ENCODE results near the gene TNIP3. TPM values are rescaled to one million over a fixed set of nuclear protein-coding genes. Genes with fewer than 3 reads are reported as not detected.

Gene TNIP3
- total and polyA plus RNA-seq, 9 of the 15 experiments (the other 6 are each of a cell fraction or from before 2014, with no cell fraction given), result 0.14 TPM; not detected in 8

DNA sequence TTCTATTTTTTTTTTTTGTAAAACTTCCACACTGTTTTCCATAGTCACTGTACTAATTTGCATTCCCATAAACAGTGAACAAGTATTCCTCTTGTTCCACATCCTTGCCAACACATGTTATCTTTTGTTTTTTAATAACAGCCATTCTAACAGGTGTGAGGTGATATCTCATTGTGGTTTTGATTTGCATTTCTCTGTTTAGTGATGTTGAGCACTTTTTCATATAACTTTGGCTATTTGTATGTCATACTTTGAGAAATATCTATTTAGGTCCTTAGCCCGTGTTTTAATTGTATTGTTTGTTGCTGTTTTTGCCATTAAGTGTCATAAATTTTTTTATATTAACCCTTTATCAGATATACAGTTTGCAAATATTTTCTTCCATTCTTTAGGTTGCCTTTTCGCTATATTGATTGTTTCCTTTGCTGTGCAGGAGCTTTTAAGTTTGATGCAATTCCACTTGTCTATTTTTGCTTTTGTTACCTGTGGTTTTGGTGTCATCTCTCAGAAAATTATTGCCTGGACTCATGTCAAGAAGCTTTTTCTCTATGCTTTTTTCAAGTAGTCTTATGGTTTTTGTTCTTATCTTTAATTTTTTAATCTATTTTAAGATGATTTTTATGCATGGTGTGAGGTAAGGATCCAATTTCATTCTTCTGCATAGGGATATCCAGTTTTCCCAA is 63.9 kb downstream of the TNIP3 start (continued):
- TF ChIP-seq, protein P1, sequence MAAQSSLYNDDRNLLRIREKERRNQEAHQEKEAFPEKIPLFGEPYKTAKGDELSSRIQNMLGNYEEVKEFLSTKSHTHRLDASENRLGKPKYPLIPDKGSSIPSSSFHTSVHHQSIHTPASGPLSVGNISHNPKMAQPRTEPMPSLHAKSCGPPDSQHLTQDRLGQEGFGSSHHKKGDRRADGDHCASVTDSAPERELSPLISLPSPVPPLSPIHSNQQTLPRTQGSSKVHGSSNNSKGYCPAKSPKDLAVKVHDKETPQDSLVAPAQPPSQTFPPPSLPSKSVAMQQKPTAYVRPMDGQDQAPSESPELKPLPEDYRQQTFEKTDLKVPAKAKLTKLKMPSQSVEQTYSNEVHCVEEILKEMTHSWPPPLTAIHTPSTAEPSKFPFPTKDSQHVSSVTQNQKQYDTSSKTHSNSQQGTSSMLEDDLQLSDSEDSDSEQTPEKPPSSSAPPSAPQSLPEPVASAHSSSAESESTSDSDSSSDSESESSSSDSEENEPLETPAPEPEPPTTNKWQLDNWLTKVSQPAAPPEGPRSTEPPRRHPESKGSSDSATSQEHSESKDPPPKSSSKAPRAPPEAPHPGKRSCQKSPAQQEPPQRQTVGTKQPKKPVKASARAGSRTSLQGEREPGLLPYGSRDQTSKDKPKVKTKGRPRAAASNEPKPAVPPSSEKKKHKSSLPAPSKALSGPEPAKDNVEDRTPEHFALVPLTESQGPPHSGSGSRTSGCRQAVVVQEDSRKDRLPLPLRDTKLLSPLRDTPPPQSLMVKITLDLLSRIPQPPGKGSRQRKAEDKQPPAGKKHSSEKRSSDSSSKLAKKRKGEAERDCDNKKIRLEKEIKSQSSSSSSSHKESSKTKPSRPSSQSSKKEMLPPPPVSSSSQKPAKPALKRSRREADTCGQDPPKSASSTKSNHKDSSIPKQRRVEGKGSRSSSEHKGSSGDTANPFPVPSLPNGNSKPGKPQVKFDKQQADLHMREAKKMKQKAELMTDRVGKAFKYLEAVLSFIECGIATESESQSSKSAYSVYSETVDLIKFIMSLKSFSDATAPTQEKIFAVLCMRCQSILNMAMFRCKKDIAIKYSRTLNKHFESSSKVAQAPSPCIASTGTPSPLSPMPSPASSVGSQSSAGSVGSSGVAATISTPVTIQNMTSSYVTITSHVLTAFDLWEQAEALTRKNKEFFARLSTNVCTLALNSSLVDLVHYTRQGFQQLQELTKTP (IDR thresholded peaks at IDR 0.05; ENCODE audit: low read depth in 1 of 2, partially characterized antibody in 2 of 2), result no peak

DNA sequence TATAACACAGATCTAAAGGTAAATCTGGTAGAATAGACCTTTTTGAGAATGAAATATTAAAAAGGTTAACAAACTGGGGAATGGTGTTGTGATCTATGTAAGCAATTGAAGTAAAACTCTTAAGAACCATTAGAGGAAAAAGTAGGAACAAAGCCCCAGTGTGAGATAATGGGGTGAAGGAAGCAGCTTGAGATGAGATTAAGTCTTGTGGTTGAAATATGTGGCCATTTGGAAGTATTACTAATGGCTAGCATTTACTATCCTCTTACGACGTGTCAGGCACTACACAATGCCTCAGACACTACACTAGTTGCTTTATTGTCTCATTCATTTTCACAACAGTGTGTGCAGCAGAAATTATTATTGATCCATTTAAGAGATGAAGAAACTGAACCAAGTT is 65.9 kb downstream of the TNIP3 start:
- in situ Hi-C loops (cut with MboI), result no loop called here
- no peak for ATAC-seq
- BruUV-seq (replicated peaks), result no TSS peak

More for the DNA sequence above, 65.9 kb downstream of the TNIP3 start:
- no peak overlapping the region for H3K4me3 ChIP-seq
- no peaks in the 10 kb centered on the region for H3K9me3 ChIP-seq (replicated peaks; ENCODE audit: control insufficient read depth, insufficient read depth, low read depth, low read length)
- no peaks in the 10 kb centered on the region for H3K4me1 ChIP-seq (replicated peaks in 1 of 2; ENCODE audit: control insufficient read depth in 2 of 2, insufficient read depth in 2 of 2, low read length in 2 of 2)
- H3K4me2 ChIP-seq (ENCODE audit: insufficient read depth, low read length), result no peak overlapping the region
- intact Hi-C loops (cut with micrococcal nuclease), result no loop called here
- H3K9ac ChIP-seq (ENCODE audit: insufficient read depth in 1 of 2, low read depth in 2 of 2, low read length in 2 of 2), result no peak overlapping the region
- WGBS (ENCODE audit: insufficient coverage, low coverage, missing lambda C conversion rate), result 0% methylated on average over 2 of the region's 2 CpGs
- no peak for TF ChIP-seq LEF1 (IDR thresholded peaks at IDR 0.05)
- no peak for TF ChIP-seq ZBTB5 (IDR thresholded peaks at IDR 0.05)
- no peak for TF ChIP-seq MXI1 (IDR thresholded peaks at IDR 0.05; ENCODE audit: low read depth, low read length)
- no peak for TF ChIP-seq ZNF830 (CRISPR knock-in tag; IDR thresholded peaks at IDR 0.05)
- no peak for TF ChIP-seq PTTG1 (tag; IDR thresholded peaks at IDR 0.05; ENCODE audit: low read depth)
- TF ChIP-seq PURB (CRISPR knock-in tag; IDR thresholded peaks at IDR 0.05; ENCODE audit: low read depth), result no peak
- no peak for TF ChIP-seq RAD51 (IDR thresholded peaks at IDR 0.05; ENCODE audit: borderline replicate concordance, low read depth)
- ChIA-PET POLR2A (no interaction called here), CTCF (ENCODE audit: low intra/inter-chr PET ratio) (no interaction called here)
- H4K20me1 ChIP-seq (replicated peaks; ENCODE audit: control insufficient read depth, insufficient read depth, low read length), result no peaks in the 10 kb centered on the region
- no peaks in the 10 kb centered on the region for H3K36me3 ChIP-seq (ENCODE audit: control insufficient read depth, insufficient read depth, low read length)
- H3K79me2 ChIP-seq (ENCODE audit: control insufficient read depth, insufficient read depth, low read length), result no peaks in the 10 kb centered on the region
- no peak overlapping the region for H3K27ac ChIP-seq (ENCODE audit: extremely low read depth, low read depth, low read length)
- H2AFZ ChIP-seq (ENCODE audit: low read depth, low read length), result no peak overlapping the region
- H3K27me3 ChIP-seq (ENCODE audit: control insufficient read depth in 2 of 2, insufficient read depth in 2 of 2, low read length in 2 of 2), result no peaks in the 10 kb centered on the region
- FAIRE-seq, result no peak
- no peak for DNase-seq (ENCODE audit: extremely low read depth in 1 of 4, low spot score in 3 of 4)
- no peaks in the 10 kb centered on the region for H3K9me1 ChIP-seq (ENCODE audit: control insufficient read depth, insufficient read depth, low read length)

All from K562 (cell line).